Gastrocnemius medialis (tissue), 4 donors: ENCODE measurements around the gene SIAE. TPM values are rescaled to one million over a fixed set of nuclear protein-coding genes. Genes with fewer than 3 reads are reported as not detected.

Experiments used
- ATAC-seq, 2 donors: fragments of 150-250 bp; one replicate each; pipeline ENCODE4 v1.9.1; 2016
- DNase-seq, 2 donors: peaks; one replicate each; pipeline ENCODE4 v3.0.0-alpha.2; 2019
- H3K27ac ChIP-seq, 4 donors: fragments of 200-600 bp; sonication (generic); 1 replicate in 1 of 4; 2 replicates in 3 of 4; pipeline ENCODE4 v1.5.1; 2016 to 2018; ENCODE audit warnings: mild to moderate bottlenecking in 2 of 4, moderate library complexity in 1 of 4
- H3K27me3 ChIP-seq, 3 donors: fragments of 200-600 bp; sonication (generic) in 2 of 3; 1 replicate in 1 of 3; 2 replicates in 2 of 3; pipeline versions ENCODE4 v1.5.1 to v1.6.0; 2016 to 2019; ENCODE audit warnings: mild to moderate bottlenecking in 1 of 3, moderate library complexity in 1 of 3
- H3K36me3 ChIP-seq, 2 donors: fragments of 200-600 bp; sonication (generic) in 1 of 2; one replicate each; pipeline ENCODE4 v1.5.1; 2017 to 2018
- H3K4me1 ChIP-seq, 2 donors: fragments of 200-600 bp; sonication (generic) in 1 of 2; one replicate each; pipeline ENCODE4 v1.5.1; 2016 to 2017; ENCODE audit warnings: mild to moderate bottlenecking in 2 of 2
- H3K4me3 ChIP-seq, 4 donors: fragments of 200-600 bp; sonication (generic) in 3 of 4; 1 replicate in 1 of 4; 2 replicates in 3 of 4; pipeline ENCODE4 v1.5.1; 2016 to 2019; ENCODE audit warnings: mild to moderate bottlenecking in 2 of 4
- H3K9me3 ChIP-seq, 3 donors: fragments of 200-600 bp; sonication (generic) in 2 of 3; 1 replicate in 1 of 3; 2 replicates in 2 of 3; pipeline ENCODE4 v1.5.1; 2016 to 2019
- CTCF ChIP-seq, 5 experiments: fragments of 450-650 bp in 3 of 5; fragments of 200-600 bp in 2 of 5; sonication (generic) in 2 of 5; IDR thresholded peaks in 4 of 5; conservative IDR thresholded peaks in 1 of 5; 1 replicate in 4 of 5; 2 replicates in 1 of 5; pipeline ENCODE4 v1.5.1; 2016 to 2019; ENCODE audit warnings: antibody characterized with exemption in 5 of 5, mild to moderate bottlenecking in 3 of 5, moderate library complexity in 3 of 5
- POLR2A ChIP-seq, 2 donors: fragments of 450-650 bp; IDR thresholded peaks; one replicate each; pipeline ENCODE4 v1.6.1; 2017; ENCODE audit warnings: antibody characterized with exemption in 2 of 2, mild to moderate bottlenecking in 2 of 2, moderate library complexity in 2 of 2
- in situ Hi-C, 4 donors: fragments of 200-750 bp; cut with MboI; loops; one replicate each; pipeline versions ENCODE4 v1.15.0 to v1.8.0; 2017; ENCODE audit warnings: low sequenced_read_pairs in 4 of 4
- intact Hi-C: fragments of 100-400 bp; cut with DNase I; formaldehyde crosslinking; loops from one replicate; pipeline ENCODE4 v1.15.1; 2023; ENCODE audit warnings: low total_unique reads
- total RNA-seq, 4 donors: library from RNA; depleted of rRNA; stranded (reverse); fragments of >200 nt; gene quantifications; one replicate each; pipeline versions ENCODE4 v1.1.0 to v1.2.3, GENCODE V29; 2016

SIAE gene
- total RNA-seq, 4 donors from 2014 or later: 8.2 to 12.7 (median 10.1) TPM

GRCh38 chr11:124674168-124674517, 604 bp upstream of the SIAE start:
- Histone ChIP-seq H3K9me3 (no peaks in the 10 kb centered on the region), H3K36me3 (no peaks in the 10 kb centered on the region), H3K4me3 (peak overlapping the region; percentile 70 to 84 (median 76)), H3K27me3 (no peaks in the 10 kb centered on the region), H3K27ac (peak overlapping the region; percentile 77 to 83 (median 82)), H3K4me1 (peaks cover 15 to 17% of the 10 kb centered on the region in 2 donors)
- DNase-seq (no peak), ATAC-seq (no peak)
- in situ Hi-C loops: loop anchor here in 3 of 4 donors (5.0 to 10.0 kb wide), 3 partner anchors 88 to 163 kb away; partner anchors contain the start of gene ESAM (in 1 of the 3)
- TF ChIP-seq CTCF (IDR thresholded peaks at IDR 0.05 in 4 of 5, conservative IDR thresholded peaks at IDR 0.05 in 1 of 5): no peak
- no peak for TF ChIP-seq POLR2A (IDR thresholded peaks at IDR 0.05)
- intact Hi-C loops: loop anchor here (5.0 to 10.0 kb wide), 4 partner anchors 52 to 921 kb away; partner anchors contain the start of genes CCDC15, STT3A and TBRG1

GRCh38 chr11:124672536-124673215, 863 bp downstream of the SIAE start:
- Histone ChIP-seq H3K27ac (peak overlapping the region; percentile 77 to 83 (median 82)), H3K9me3 (no peaks in the 10 kb centered on the region), H3K27me3 (no peaks in the 10 kb centered on the region), H3K4me1 (peaks cover 15 to 17% of the 10 kb centered on the region in 2 donors), H3K4me3 (peak overlapping the region; percentile 70 to 84 (median 76)), H3K36me3 (peaks cover 0 to 1% of the 10 kb centered on the region in 2 donors)
- DNase-seq (no peak), ATAC-seq (no peak)
- intact Hi-C loops: loop anchor here (1.0 to 10.0 kb wide), 6 partner anchors 50 to 922 kb away; partner anchors contain the start of genes CCDC15, STT3A, TBRG1 and TMEM218
- in situ Hi-C loops: loop anchor here in 3 of 4 donors (5.0 to 10.0 kb wide), 3 partner anchors 90 to 165 kb away; partner anchors contain the start of gene ESAM (in 1 of the 3)
- TF ChIP-seq POLR2A (IDR thresholded peaks at IDR 0.05): no peak
- no peak for TF ChIP-seq CTCF (IDR thresholded peaks at IDR 0.05 in 4 of 5, conservative IDR thresholded peaks at IDR 0.05 in 1 of 5)

- Histone ChIP-seq H3K4me3 (no peak overlapping the region), H3K36me3 (peaks cover 0 to 13% of the 10 kb centered on the region in 2 donors), H3K27ac (no peak overlapping the region), H3K9me3 (no peaks in the 10 kb centered on the region), H3K4me1 (peaks cover 11 to 17% of the 10 kb centered on the region in 2 donors), H3K27me3 (no peaks in the 10 kb centered on the region)
- in situ Hi-C loops: loop anchor here in 3 of 4 donors (5.0 to 10.0 kb wide), 3 partner anchors 92 to 167 kb away; partner anchors contain the start of gene ESAM (in 1 of the 3)
- intact Hi-C loops: loop anchor here (5.0 to 10.0 kb wide), 4 partner anchors 48 to 924 kb away; partner anchors contain the start of genes CCDC15, STT3A and TBRG1
- no peak for DNase-seq
- no peak for TF ChIP-seq CTCF (IDR thresholded peaks at IDR 0.05 in 4 of 5, conservative IDR thresholded peaks at IDR 0.05 in 1 of 5)
- TF ChIP-seq POLR2A (IDR thresholded peaks at IDR 0.05): no peak
- ATAC-seq: no peak
Observed at GRCh38 chr11:124670732-124671131, 2.8 kb downstream of the SIAE start.

GRCh38 chr11:124669193-124669592, 4.3 kb downstream of the SIAE start:
- Histone ChIP-seq H3K27ac (no peak overlapping the region), H3K4me3 (no peak overlapping the region), H3K36me3 (peaks cover 0 to 18% of the 10 kb centered on the region in 2 donors), H3K27me3 (no peaks in the 10 kb centered on the region), H3K9me3 (no peaks in the 10 kb centered on the region), H3K4me1 (peaks cover 5 to 11% of the 10 kb centered on the region in 2 donors)
- TF ChIP-seq POLR2A (IDR thresholded peaks at IDR 0.05): no peak
- peak; percentile 76 to 86 (median 85) for TF ChIP-seq CTCF (IDR thresholded peaks at IDR 0.05 in 4 of 5, conservative IDR thresholded peaks at IDR 0.05 in 1 of 5)
- DNase-seq (peak; percentile 6 to 14), ATAC-seq (peak; percentile 44 to 55)
- intact Hi-C loops: loop anchor here (1.0 kb wide), 1 partner anchor 94 kb away; no protein-coding TSS in a partner anchor
- in situ Hi-C loops: loop anchor here in 3 of 4 donors (5.0 to 10.0 kb wide), 3 partner anchors 93 to 166 kb away; partner anchors contain the start of gene ESAM (in 3 of the 3)
